Right lobe of liver (tissue), 4 donors: Measurements from ENCODE around the gene DNMBP.

Experiments used
- CTCF ChIP-seq, 4 donors: fragments of 200-600 bp in 3 of 4; fragments of 450-650 bp in 1 of 4; IDR thresholded peaks; one replicate each; pipeline versions ENCODE4 v1.5.1 to v1.8.0; 2016 to 2022; ENCODE audit warnings: antibody characterized with exemption in 4 of 4, mild to moderate bottlenecking in 2 of 4
- POLR2A ChIP-seq: fragments of 450-650 bp; IDR thresholded peaks from one replicate; pipeline ENCODE4 v1.6.1; 2017; ENCODE audit warnings: antibody characterized with exemption, mild to moderate bottlenecking
- donor health status: DM: no; HTN: no; CAD: no.
- donor health status: DM: no; HTN: no; CAD: no.
- donor health status: DM: no; HTN: yes; CAD: no.

- TF ChIP-seq CTCF (IDR thresholded peaks at IDR 0.05) (no peak), POLR2A (no peak)
Measured at GRCh38 chr10:99832439-99832838, 177.3 kb downstream of the DNMBP start.
